Measurements from ENCODE around the gene ADAMTS12.

The ADAMTS12 gene

DNA sequence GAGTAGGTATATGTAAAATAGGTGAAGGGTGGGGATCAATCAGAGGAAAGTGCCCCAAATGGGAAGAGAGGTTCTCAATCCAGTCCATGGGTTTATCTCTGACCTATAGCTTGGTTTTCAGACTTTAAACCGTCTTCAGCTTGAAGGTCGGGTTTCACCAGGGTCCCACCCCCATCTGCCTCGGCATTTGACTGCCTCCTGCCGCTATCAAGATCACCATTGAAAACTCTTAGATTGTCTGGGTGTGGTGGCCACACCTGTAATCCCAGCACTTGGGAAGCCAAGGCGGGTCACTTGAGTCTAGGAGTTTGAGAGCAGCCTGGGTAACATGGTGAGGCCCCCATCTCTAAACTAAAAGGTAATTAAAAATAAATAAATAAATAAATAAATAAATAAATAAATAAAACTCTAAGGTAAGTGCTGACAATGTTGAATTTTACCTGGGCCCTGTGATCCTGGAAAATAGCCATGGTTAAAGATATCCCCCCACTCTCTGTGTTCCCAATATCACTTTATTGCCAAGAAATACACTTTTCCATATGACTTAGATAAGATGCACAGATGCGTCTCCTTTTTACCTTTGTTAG, 402.2 kb downstream of the ADAMTS12 start:
- Histone ChIP-seq H3K4me3 (ENCODE audit: low read depth in 1 of 2, low read length in 1 of 2) (no peak overlapping the region), H3K27me3 (no peaks in the 10 kb centered on the region), H3K36me3 (no peaks in the 10 kb centered on the region), H3K4me1 (ENCODE audit: control insufficient read depth in 1 of 2, insufficient read depth in 1 of 2, low read depth in 1 of 2, low read length in 1 of 2) (no peaks in the 10 kb centered on the region), H3K27ac (no peak overlapping the region), H3K9me3 (no peaks in the 10 kb centered on the region)
- TF ChIP-seq, protein P1, sequence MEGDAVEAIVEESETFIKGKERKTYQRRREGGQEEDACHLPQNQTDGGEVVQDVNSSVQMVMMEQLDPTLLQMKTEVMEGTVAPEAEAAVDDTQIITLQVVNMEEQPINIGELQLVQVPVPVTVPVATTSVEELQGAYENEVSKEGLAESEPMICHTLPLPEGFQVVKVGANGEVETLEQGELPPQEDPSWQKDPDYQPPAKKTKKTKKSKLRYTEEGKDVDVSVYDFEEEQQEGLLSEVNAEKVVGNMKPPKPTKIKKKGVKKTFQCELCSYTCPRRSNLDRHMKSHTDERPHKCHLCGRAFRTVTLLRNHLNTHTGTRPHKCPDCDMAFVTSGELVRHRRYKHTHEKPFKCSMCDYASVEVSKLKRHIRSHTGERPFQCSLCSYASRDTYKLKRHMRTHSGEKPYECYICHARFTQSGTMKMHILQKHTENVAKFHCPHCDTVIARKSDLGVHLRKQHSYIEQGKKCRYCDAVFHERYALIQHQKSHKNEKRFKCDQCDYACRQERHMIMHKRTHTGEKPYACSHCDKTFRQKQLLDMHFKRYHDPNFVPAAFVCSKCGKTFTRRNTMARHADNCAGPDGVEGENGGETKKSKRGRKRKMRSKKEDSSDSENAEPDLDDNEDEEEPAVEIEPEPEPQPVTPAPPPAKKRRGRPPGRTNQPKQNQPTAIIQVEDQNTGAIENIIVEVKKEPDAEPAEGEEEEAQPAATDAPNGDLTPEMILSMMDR (IDR thresholded peaks at IDR 0.05), result no peak

DNA sequence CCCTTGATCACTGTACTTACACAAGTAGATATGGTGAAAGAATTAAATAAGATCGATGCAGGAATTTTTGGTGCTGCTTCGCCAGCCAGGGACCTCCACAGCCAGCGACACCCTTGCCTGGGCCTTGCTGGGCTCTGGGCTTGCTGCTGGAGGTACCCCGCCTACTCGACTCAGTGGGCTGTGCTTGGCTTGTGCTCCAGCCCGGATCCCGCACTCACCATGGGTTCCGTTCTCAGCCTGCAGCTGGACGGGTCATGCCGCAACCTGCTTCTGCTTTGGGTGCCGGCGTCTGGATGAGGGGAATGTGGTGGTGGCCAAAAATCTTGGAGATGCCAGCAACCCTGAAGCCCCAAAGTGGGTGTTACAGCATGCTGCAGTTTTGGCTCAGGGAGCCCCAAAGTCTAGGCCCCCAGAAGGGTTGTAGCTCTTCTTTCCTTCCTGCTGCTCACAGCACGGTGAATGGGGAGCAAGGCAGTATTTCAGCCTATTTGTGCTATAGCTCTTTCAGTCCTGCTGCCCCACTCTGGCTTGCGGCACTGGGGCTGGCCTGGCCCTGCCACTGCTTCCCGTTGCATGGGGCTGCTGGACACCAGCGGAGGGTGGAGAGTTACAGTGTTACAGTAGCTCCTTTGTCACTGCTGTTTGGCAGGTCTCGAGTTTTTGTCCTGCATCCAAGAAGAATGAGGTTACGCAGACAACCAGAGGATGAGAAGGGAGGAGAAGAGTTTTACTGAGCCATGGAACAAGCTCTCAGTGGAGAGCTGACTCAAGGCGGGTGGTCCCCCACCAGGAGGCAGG, 403.0 kb downstream of the ADAMTS12 start:
- Histone ChIP-seq H3K27ac (no peak overlapping the region), H3K36me3 (no peaks in the 10 kb centered on the region), H3K9me3 (no peaks in the 10 kb centered on the region), H3K4me3 (ENCODE audit: low read depth in 1 of 2, low read length in 1 of 2) (no peak overlapping the region), H3K27me3 (no peaks in the 10 kb centered on the region), H3K4me1 (ENCODE audit: control insufficient read depth in 1 of 2, insufficient read depth in 1 of 2, low read depth in 1 of 2, low read length in 1 of 2) (no peaks in the 10 kb centered on the region)
- TF ChIP-seq, protein P1 (IDR thresholded peaks at IDR 0.05), result no peak

DNA sequence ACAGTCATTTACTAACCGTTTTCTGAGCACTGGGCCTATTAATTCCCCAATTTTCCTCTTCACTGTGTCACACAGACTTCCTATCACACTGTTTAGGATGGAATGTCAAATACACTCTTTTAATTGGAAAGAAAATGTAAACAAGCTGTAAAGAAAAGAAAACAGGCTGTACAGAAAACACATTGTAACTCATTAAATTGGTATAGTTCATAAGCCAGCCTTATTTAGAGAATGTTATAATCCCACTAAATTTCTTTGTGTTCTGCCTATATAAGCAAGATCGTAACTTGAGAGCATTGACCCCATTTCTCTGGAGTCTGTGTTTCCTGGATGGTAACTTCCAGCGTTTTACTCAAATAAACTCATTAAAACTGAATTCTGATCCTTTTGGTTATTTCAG, 404.6 kb downstream of the ADAMTS12 start:
- Histone ChIP-seq H3K27ac (no peak overlapping the region), H3K27me3 (no peaks in the 10 kb centered on the region), H3K4me1 (ENCODE audit: control insufficient read depth in 1 of 2, insufficient read depth in 1 of 2, low read depth in 1 of 2, low read length in 1 of 2) (no peaks in the 10 kb centered on the region), H3K36me3 (no peaks in the 10 kb centered on the region), H3K4me3 (ENCODE audit: low read depth in 1 of 2, low read length in 1 of 2) (no peak overlapping the region), H3K9me3 (no peaks in the 10 kb centered on the region)
- TF ChIP-seq, protein P1 (IDR thresholded peaks at IDR 0.05), result no peak

DNA sequence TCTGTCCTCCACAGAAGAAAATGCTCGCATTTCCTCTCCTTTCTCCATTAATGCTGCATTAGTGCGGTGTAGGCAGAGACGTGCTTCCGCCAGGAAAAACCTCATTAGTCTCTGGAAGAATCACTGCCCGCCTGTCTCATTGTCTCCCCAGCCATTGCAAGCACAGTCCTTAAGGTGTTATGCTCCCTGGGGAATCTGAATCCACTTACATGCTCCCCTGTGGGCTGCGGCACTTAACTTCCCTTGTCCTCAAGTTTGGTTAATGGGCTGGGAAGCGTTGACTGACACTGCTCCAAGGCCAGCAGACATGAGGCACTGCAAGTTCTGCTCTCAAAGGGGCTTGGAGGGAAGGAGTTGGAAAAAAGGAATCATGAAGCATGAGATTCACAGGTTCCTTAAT, 409.5 kb downstream of the ADAMTS12 start:
- TF ChIP-seq, protein P1 (IDR thresholded peaks at IDR 0.05), result no peak
- Histone ChIP-seq H3K4me3 (ENCODE audit: low read depth in 1 of 2, low read length in 1 of 2) (no peak overlapping the region), H3K9me3 (no peaks in the 10 kb centered on the region), H3K27me3 (no peaks in the 10 kb centered on the region), H3K36me3 (no peaks in the 10 kb centered on the region), H3K27ac (no peak overlapping the region), H3K4me1 (ENCODE audit: control insufficient read depth in 1 of 2, insufficient read depth in 1 of 2, low read depth in 1 of 2, low read length in 1 of 2) (no peaks in the 10 kb centered on the region)

DNA sequence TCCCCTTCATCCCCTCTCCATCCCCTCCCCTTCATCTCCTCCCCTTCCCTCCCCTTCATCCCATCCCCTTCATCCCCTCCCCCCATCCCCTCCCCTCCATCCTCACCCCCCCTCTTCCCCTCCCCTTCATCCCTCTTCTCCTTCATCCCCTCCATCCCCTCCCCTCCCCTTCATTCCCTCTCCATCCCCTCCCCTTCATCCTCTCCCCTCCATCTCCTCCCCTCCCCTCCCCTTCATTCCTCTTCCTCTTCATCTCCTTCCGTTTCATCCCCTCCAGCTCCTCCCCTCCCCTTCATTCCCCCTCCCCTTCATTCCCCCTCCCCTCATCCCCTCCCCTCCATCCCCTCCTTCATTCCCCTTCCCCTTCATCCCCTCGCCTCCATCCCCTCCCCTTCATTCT, 410.9 kb downstream of the ADAMTS12 start:
- Histone ChIP-seq H3K9me3 (no peaks in the 10 kb centered on the region), H3K4me3 (ENCODE audit: low read depth in 1 of 2, low read length in 1 of 2) (no peak overlapping the region), H3K27ac (no peak overlapping the region), H3K4me1 (ENCODE audit: control insufficient read depth in 1 of 2, insufficient read depth in 1 of 2, low read depth in 1 of 2, low read length in 1 of 2) (no peaks in the 10 kb centered on the region), H3K36me3 (no peaks in the 10 kb centered on the region), H3K27me3 (no peaks in the 10 kb centered on the region)
- TF ChIP-seq, protein P1 (IDR thresholded peaks at IDR 0.05), result no peak
